ENCODE data around the gene FRMD5.

FRMD5 gene

GRCh38 chr15:43989938-43990337 lies 205.1 kb downstream of the FRMD5 start:
- no peaks in the 10 kb centered on the region for H3K79me2 ChIP-seq (ENCODE audit: insufficient read depth, low read depth)
- no peak overlapping the region for H3K9ac ChIP-seq
- no peak for TF ChIP-seq CTCF (conservative IDR thresholded peaks at IDR 0.05; ENCODE audit: low read depth, low read length)
- no peak overlapping the region for H2AFZ ChIP-seq (ENCODE audit: low read depth)
- no peaks in the 10 kb centered on the region for H4K20me1 ChIP-seq (ENCODE audit: insufficient read depth)
- no peak overlapping the region for H3K27ac ChIP-seq
- H3K4me3 ChIP-seq (IDR thresholded peaks at IDR 0.05; ENCODE audit: insufficient read depth, low read depth, low read length): no peak overlapping the region
- H3K4me1 ChIP-seq (ENCODE audit: low read depth, poor library complexity, severe bottlenecking): no peaks in the 10 kb centered on the region
- no peaks in the 10 kb centered on the region for H3K36me3 ChIP-seq (ENCODE audit: insufficient read depth)
- no peak overlapping the region for H3K4me2 ChIP-seq
- H3K27me3 ChIP-seq (ENCODE audit: insufficient read depth, low read depth): no peaks in the 10 kb centered on the region

GRCh38 chr15:43988900-43989299 lies 206.2 kb downstream of the FRMD5 start:
- no peak overlapping the region for H3K27ac ChIP-seq
- H3K36me3 ChIP-seq (ENCODE audit: insufficient read depth): no peaks in the 10 kb centered on the region

GRCh38 chr15:43987924-43988323 lies 207.1 kb downstream of the FRMD5 start:
- H3K4me3 ChIP-seq (IDR thresholded peaks at IDR 0.05; ENCODE audit: insufficient read depth, low read depth, low read length): no peak overlapping the region
- H3K79me2 ChIP-seq (ENCODE audit: insufficient read depth, low read depth): no peaks in the 10 kb centered on the region
- no peaks in the 10 kb centered on the region for H3K4me1 ChIP-seq (ENCODE audit: low read depth, poor library complexity, severe bottlenecking)
- H2AFZ ChIP-seq (ENCODE audit: low read depth): no peak overlapping the region
- H3K9ac ChIP-seq: no peak overlapping the region
- no peaks in the 10 kb centered on the region for H3K36me3 ChIP-seq (ENCODE audit: insufficient read depth)
- H3K27me3 ChIP-seq (ENCODE audit: insufficient read depth, low read depth): no peaks in the 10 kb centered on the region
- no peaks in the 10 kb centered on the region for H4K20me1 ChIP-seq (ENCODE audit: insufficient read depth)
- H3K4me2 ChIP-seq: no peak overlapping the region
- no peak for TF ChIP-seq CTCF (conservative IDR thresholded peaks at IDR 0.05; ENCODE audit: low read depth, low read length)
- H3K27ac ChIP-seq: no peak overlapping the region

More at GRCh38 chr15:43988900-43989299, 206.2 kb downstream of the FRMD5 start:
- Histone ChIP-seq H3K79me2 (ENCODE audit: insufficient read depth, low read depth) (no peaks in the 10 kb centered on the region), H3K4me1 (ENCODE audit: low read depth, poor library complexity, severe bottlenecking) (no peaks in the 10 kb centered on the region), H4K20me1 (ENCODE audit: insufficient read depth) (no peaks in the 10 kb centered on the region), H3K4me2 (no peak overlapping the region), H3K27me3 (ENCODE audit: insufficient read depth, low read depth) (no peaks in the 10 kb centered on the region), H3K4me3 (IDR thresholded peaks at IDR 0.05; ENCODE audit: insufficient read depth, low read depth, low read length) (no peak overlapping the region), H2AFZ (ENCODE audit: low read depth) (no peak overlapping the region), H3K9ac (no peak overlapping the region)
- no peak for TF ChIP-seq CTCF (conservative IDR thresholded peaks at IDR 0.05; ENCODE audit: low read depth, low read length)

- no peaks in the 10 kb centered on the region for H3K27me3 ChIP-seq (ENCODE audit: insufficient read depth, low read depth)
- H3K27ac ChIP-seq: no peak overlapping the region
- H3K4me1 ChIP-seq (ENCODE audit: low read depth, poor library complexity, severe bottlenecking): no peaks in the 10 kb centered on the region
- H3K36me3 ChIP-seq (ENCODE audit: insufficient read depth): no peaks in the 10 kb centered on the region
- H3K4me3 ChIP-seq (IDR thresholded peaks at IDR 0.05; ENCODE audit: insufficient read depth, low read depth, low read length): no peak overlapping the region
- H3K4me2 ChIP-seq: no peak overlapping the region
- no peaks in the 10 kb centered on the region for H4K20me1 ChIP-seq (ENCODE audit: insufficient read depth)
- no peak overlapping the region for H3K9ac ChIP-seq
- no peak for TF ChIP-seq CTCF (conservative IDR thresholded peaks at IDR 0.05; ENCODE audit: low read depth, low read length)
- no peaks in the 10 kb centered on the region for H3K79me2 ChIP-seq (ENCODE audit: insufficient read depth, low read depth)
- no peak overlapping the region for H2AFZ ChIP-seq (ENCODE audit: low read depth)
Observed at GRCh38 chr15:43985976-43986680, 208.9 kb downstream of the FRMD5 start.
